GM20431 (cell line): ENCODE data around the gene TBXT.

Experiments
- in situ Hi-C: fragments of 300-500 bp; cut with MseI, MboI; formaldehyde crosslinking; loops from one replicate; pipeline ENCODE4 v1.15.0; 2020; ENCODE audit warnings: low sequenced_read_pairs; ENCODE audit not compliant: unreplicated experiment

Gene TBXT

GRCh38 chr6:166173281-166173951, 5.8 kb upstream of the TBXT start:
- in situ Hi-C loops = no loop called here

- in situ Hi-C loops = no loop called here
Measured at GRCh38 chr6:166172546-166172945, 4.9 kb upstream of the TBXT start.

- in situ Hi-C loops = no loop called here
Measured at GRCh38 chr6:166169549-166170421, 2.1 kb upstream of the TBXT start.

GRCh38 chr6:166168616-166169548, 1.2 kb upstream of the TBXT start:
- in situ Hi-C loops = no loop called here

GRCh38 chr6:166167258-166167731, 356 bp downstream of the TBXT start:
- in situ Hi-C loops = no loop called here

GRCh38 chr6:166166314-166167257, 1.1 kb downstream of the TBXT start:
- in situ Hi-C loops = no loop called here

GRCh38 chr6:166165558-166166313, 1.9 kb downstream of the TBXT start:
- in situ Hi-C loops = no loop called here

- in situ Hi-C loops = no loop called here
Measured at GRCh38 chr6:166162599-166163342, 4.9 kb downstream of the TBXT start.

GRCh38 chr6:166157930-166158617, 9.6 kb downstream of the TBXT start:
- in situ Hi-C loops = no loop called here

- in situ Hi-C loops = no loop called here
Measured at GRCh38 chr6:166156942-166157341, 10.7 kb downstream of the TBXT start.

- in situ Hi-C loops = no loop called here
Measured at GRCh38 chr6:166153966-166154365, 13.7 kb downstream of the TBXT start.

- in situ Hi-C loops = no loop called here
Measured at GRCh38 chr6:166152660-166153059, 15.0 kb downstream of the TBXT start.

GRCh38 chr6:166151798-166152197, 15.9 kb downstream of the TBXT start:
- in situ Hi-C loops = no loop called here

GRCh38 chr6:166145751-166146150, 21.9 kb downstream of the TBXT start:
- in situ Hi-C loops = no loop called here

GRCh38 chr6:166143011-166143410, 24.6 kb downstream of the TBXT start:
- in situ Hi-C loops = no loop called here

- in situ Hi-C loops = no loop called here
Measured at GRCh38 chr6:166127624-166128472, 39.8 kb downstream of the TBXT start.
